A673 (cell line): ENCODE results near the gene ZNF496.

Experiments
- CTCF ChIP-seq: fragments of 300-800, 200-600 bp; sonication (generic); conservative IDR thresholded peaks from 2 replicates; pipeline ENCODE4 v1.5.1; 2017; ENCODE audit warnings: low read depth, mild to moderate bottlenecking, antibody characterized with exemption, low read length, moderate library complexity, mixed read lengths
- EZH2 ChIP-seq: fragments of 200-600 bp; sonication (generic); IDR thresholded peaks from 2 replicates; pipeline ENCODE4 v1.6.1; 2017; ENCODE audit warnings: borderline replicate concordance, low read depth, mild to moderate bottlenecking, mixed read lengths, antibody characterized with exemption, low read length; ENCODE audit not compliant: poor library complexity, severe bottlenecking

GRCh38 chr1:247338723-247339275 lies 7.1 kb upstream of the ZNF496 start:
- no peak for TF ChIP-seq CTCF
- no peak for TF ChIP-seq EZH2
